Medulla oblongata (tissue), 1 donor: ENCODE results near the gene PRELID2.
A peak's percentile ranks its signal among the peaks of the same experiment; 100 is the strongest.
"Not testable (repeated sequence)": the region's sequence is repeated elsewhere in the genome, so short reads cannot be mapped to it uniquely, and the experiment has no call there.

Experiments
- DNase-seq: peaks from one replicate; pipeline ENCODE4 v3.0.0-alpha.2; 2015; ENCODE audit errors: extremely low spot score

PRELID2 gene

DNA sequence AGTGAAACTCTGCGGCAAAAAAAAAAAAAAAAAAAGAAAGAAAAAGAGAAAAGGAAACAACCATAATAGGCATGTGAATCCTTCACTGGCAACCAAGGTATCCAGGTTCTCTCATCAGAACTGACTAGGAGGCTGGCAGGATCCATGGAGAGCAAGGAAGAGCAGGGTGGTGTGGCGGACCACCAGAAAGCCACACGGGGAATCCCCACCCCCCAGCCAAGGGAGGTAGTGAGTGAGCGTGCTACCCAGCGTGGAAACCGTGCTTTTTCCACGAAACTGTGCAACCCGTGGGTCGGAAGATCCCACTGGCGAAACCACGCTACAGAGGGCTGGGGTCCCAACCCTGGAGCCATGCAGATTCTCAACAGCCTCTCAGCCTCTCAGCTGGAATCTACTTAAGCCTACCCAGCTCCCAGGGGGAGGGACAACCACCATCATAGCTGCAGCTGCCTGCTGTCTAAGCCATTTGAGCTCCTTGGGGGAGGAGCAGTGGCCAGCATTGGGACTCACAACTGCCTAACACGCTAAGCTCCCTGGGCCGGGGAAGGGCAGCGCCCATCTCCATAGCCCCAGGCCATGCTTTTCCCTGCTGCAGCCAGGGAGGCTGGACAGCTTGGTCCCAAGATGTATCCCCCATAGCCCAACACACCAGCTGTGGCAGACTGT, 91.6 kb downstream of the PRELID2 start:
- no peak for DNase-seq

DNA sequence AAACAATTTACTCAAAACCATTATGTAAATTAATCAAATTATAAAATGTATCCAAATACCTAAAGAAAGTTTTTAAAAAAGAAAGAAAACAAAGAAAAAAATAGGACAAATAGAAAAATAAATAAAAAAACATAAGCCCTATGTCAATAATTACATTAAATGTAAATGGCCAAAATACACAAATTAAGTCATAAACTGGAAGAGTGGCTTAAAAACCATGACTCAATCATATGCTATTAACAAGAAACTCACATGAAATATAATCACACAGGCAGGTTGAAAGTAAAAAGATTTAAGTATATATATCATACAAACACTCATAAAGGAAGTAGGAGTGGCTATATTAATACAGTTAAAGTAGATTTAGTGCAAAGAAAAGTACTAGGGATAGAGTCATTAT, 95.3 kb downstream of the PRELID2 start:
- no peak for DNase-seq

DNA sequence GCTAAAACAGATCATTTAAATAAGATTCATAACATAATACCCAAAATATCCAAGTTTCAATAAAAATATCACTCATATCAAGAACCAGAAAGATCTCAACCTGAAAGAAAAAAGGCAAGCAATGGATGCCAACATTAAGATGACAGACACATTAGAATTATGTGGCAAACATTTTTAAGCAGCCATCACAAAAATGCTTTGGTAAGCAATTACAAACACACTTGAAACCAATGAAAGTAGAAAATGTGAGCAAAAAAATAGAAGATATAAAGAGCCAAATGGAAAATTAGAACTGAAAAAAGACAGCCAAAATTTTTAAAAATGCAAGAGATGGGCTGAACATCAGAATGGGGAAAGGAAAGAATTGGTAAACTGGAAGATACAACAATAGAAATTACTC, 96.9 kb downstream of the PRELID2 start:
- DNase-seq: no peak

DNA sequence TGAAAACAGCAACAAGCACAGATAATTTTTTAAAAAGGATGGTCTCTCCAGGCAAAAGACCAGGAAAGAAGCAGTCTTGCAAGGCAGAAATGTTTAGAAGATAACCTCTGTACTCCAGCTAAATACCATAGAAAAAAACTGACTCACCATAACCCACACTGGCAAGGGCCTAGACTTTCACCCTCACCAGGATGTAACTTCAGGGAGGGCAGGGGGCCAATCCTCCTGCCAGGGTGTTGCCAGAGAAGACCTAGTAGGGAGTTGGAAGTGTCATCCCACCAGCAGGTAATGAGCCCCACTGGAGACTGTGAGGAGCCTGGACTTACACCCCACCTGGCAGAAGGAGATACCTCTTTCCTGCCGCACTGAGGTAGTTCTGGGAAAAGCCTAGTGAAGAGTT, 97.6 kb downstream of the PRELID2 start:
- DNase-seq: no peak

DNA sequence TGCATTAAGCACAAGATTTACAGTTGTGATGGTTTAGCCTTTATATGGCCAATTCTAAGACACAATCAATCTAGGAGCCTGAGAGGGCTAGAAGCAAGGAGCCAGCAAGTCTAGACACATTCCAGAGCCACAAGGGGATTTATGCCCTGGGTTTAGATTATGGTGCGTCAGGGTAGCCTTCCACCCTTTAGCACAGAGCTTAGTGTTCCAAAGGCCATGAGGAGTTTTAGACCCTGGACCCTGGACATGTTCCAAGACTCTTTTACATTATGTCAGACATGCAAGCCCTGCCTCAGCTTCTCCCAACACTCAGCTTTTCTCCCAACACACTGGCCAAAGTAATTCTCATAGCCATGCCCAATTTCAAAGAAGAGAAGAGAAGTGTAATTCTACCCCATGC, 105.2 kb downstream of the PRELID2 start:
- not testable (repeated sequence) for DNase-seq

DNA sequence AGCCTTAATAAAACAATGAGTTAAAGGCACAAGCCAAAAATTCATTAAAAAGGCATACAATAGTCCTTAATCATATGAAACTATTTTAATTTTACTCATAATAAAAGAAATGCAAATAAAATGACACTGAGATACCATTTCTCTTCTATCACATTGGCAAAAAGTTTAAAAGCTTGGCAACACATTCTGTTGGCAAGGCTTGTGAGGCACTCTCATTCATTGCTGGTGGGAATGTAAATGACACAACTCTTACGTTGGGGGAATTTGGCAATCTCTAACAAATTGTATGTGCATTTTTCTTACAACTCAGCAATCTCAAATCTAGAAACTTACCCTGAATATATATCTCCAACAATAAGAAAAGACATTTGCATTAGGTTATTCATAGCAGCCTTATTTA, 111.6 kb downstream of the PRELID2 start:
- no peak for DNase-seq

DNA sequence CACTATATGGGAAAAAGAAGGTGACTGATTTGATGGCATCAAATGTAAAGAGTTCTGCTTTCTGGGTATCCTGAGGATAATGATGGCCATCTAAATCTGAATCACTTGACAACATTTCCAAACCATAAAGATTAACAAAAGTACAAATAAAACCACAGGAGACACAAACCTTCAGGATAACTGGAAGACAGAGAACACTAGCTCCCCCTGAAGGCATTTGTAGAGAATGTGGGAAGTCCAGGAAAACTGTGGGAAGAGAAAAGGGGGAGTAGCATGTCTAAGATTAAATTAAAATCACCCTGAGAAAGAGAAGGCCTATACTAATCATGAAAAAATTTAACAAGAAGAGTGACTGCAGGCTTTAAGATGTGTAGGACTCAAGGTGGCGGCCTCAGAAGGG, 116.2 kb downstream of the PRELID2 start:
- peak; percentile 40 for DNase-seq

DNA sequence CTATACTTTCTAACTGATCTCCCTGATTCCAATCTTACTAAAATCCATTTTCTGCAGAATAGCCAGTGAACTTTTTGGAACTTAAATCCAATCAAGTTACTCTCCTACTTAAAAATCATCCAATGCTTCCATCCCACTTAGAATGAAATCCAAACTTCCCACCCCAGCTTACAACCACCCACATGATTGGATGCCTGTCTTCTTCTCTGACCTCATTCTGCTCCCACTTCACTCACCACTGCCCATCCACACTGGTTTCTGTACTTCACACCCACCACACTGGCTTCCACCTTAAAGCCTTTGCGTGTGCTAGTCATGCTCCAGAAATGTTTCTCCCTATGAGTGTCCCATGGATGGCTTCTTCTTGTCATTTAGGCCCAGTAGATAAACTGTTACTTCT, 119.7 kb downstream of the PRELID2 start:
- DNase-seq: no peak

DNA sequence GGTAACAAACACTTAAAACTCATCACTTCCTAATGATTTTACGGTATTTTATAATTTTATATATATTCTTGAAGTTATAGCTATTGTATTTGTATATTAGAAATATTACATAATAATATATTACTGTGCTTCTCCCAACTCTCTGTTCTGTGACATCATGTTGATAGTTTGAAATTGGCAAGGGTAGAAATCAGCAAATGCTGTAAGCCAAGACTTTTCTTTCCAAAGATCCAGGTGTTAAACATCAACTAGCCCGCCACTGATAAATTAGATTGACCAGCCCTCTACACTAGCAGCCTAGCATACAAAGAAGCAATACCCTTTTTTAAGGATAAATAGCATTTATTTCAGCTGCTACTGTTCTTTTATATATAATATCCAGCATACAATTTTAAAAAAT, 122.9 kb downstream of the PRELID2 start:
- no peak for DNase-seq

DNA sequence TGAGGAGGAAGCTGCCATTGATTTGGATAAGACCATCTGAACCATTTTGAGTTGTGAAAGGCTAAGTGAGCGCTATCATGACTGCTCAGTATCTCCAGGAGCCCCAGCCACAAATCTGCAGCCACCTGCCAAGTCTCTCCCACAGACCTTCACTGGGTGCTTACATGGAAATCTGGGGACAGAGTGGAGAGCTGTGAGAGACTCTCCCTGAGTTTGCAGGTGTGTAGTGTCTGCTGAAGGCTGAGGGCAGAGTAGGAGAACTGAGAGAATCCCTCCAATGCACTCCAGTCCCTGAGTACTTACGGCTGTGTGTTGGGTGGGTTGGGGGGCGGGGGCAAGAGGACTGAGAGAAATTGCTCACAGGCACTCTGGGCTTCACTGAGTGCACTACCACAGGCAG, 123.7 kb downstream of the PRELID2 start:
- no peak for DNase-seq
